A673 (cell line): Measurements from ENCODE around the gene GSTA2. TPM values are rescaled to one million over a fixed set of nuclear protein-coding genes. Genes with fewer than 3 reads are reported as not detected.

Experiments
- BruUV-seq: library from RNA; stranded (reverse); fragments of 400-500 nt; replicated peaks from 2 replicates; lab custom pipeline; 2021; lab: Mats Ljungman, UMichigan
- CTCF ChIA-PET: fragments of 300-600 bp; sonication (Branson Sonifier 250); formaldehyde crosslinking; loops from one replicate; lab custom pipeline; 2022; ENCODE audit warnings: antibody characterized with exemption; lab: Charles Lee
- POLR2A ChIA-PET: fragments of 300-600 bp; sonication (Branson Sonifier 250); formaldehyde crosslinking; loops from one replicate; lab custom pipeline; 2022; ENCODE audit warnings: antibody characterized with exemption; ENCODE audit not compliant: low non-redundant PET; lab: Charles Lee
- DNase-seq: peaks from one replicate; pipeline ENCODE4 v3.0.0-alpha.2; 2015; ENCODE audit warnings: low spot score
- H3K27ac ChIP-seq: fragments of 200-600 bp; sonication (generic); 2 replicates; pipeline ENCODE4 v1.5.1; 2016; ENCODE audit warnings: mixed run types, low read depth, mild to moderate bottlenecking, mixed read lengths, antibody characterized with exemption, low read length; ENCODE audit not compliant: poor library complexity, severe bottlenecking
- H3K27me3 ChIP-seq: fragments of 200-600 bp; sonication (generic); replicated peaks from 2 replicates; pipeline ENCODE4 v1.6.1; 2017; ENCODE audit warnings: mixed run types, low read depth, mild to moderate bottlenecking, mixed read lengths, antibody characterized with exemption, low read length; ENCODE audit not compliant: insufficient read depth, poor library complexity
- H3K36me3 ChIP-seq: fragments of 200-600 bp; sonication (generic); 2 replicates; pipeline ENCODE4 v1.6.1; 2016; ENCODE audit warnings: mixed run types, mild to moderate bottlenecking, mixed read lengths, antibody characterized with exemption, low read length; ENCODE audit not compliant: insufficient read depth, poor library complexity, severe bottlenecking
- H3K4me1 ChIP-seq: fragments of 200-600 bp; sonication (generic); 2 replicates; pipeline ENCODE4 v1.6.1; 2017; ENCODE audit warnings: mixed run types, mild to moderate bottlenecking, mixed read lengths, antibody characterized with exemption, low read length; ENCODE audit not compliant: insufficient read depth, poor library complexity, severe bottlenecking
- H3K4me3 ChIP-seq: fragments of 200-600 bp; sonication (generic); 2 replicates; pipeline ENCODE4 v1.5.1; 2016; ENCODE audit warnings: low read depth, mixed run types, mild to moderate bottlenecking, mixed read lengths, low read length; ENCODE audit not compliant: poor library complexity, severe bottlenecking
- H3K9me3 ChIP-seq: fragments of 200-600 bp; sonication (generic); 2 replicates; pipeline ENCODE4 v1.6.1; 2016; ENCODE audit warnings: mixed run types, low read depth, mild to moderate bottlenecking, mixed read lengths, antibody characterized with exemption, low read length; ENCODE audit not compliant: poor library complexity, severe bottlenecking
- EZH2 ChIP-seq: fragments of 200-600 bp; sonication (generic); IDR thresholded peaks from 2 replicates; pipeline ENCODE4 v1.6.1; 2017; ENCODE audit warnings: borderline replicate concordance, low read depth, mild to moderate bottlenecking, mixed read lengths, antibody characterized with exemption, low read length; ENCODE audit not compliant: poor library complexity, severe bottlenecking
- intact Hi-C: fragments of 100-400 bp; cut with micrococcal nuclease; formaldehyde crosslinking; loops from one replicate; pipeline ENCODE4 v1.10.0; 2022; ENCODE audit not compliant: unreplicated experiment
- total RNA-seq: library from RNA; stranded (reverse); gene quantifications from 2 replicates; pipeline ENCODE4 v1.2.3, GENCODE V29; 2021
- TF ChIP-seq, protein P1 (sequence below): fragments of 300-800, 200-600 bp; sonication (generic); conservative IDR thresholded peaks from 2 replicates; pipeline ENCODE4 v1.5.1; 2017; ENCODE audit warnings: low read depth, mild to moderate bottlenecking, antibody characterized with exemption, low read length, moderate library complexity, mixed read lengths

GSTA2 gene
- total RNA-seq, 1 experiment from 2014 or later: not detected

DNA sequence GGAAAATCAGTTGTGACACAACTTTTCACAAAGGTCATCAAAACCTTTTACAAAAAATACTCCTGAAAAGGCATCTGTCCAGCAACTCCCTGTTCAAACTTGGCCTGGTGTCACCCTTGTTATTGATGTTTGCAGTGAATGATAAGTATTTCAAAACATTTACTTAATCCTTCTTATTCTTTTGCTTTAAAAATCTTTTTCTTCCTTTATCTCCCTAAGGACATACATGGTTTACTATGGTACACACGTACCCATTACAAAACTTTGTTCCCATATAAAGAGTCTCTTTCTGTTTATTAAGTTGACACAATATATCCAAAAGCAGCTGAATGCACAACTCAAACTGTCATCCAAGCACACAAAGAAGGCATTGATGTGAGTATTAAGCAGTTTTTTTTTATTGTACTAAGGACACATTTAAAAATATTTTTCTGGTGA, 17.5 kb downstream of the GSTA2 start:
- Histone ChIP-seq H3K27me3 (no peaks in the 10 kb centered on the region), H3K4me3 (no peak overlapping the region), H3K27ac (no peak overlapping the region), H3K36me3 (no peaks in the 10 kb centered on the region), H3K4me1 (no peaks in the 10 kb centered on the region), H3K9me3 (no peaks in the 10 kb centered on the region)
- intact Hi-C loops: no loop called here
- no TSS peak for BruUV-seq
- ChIA-PET CTCF (no interaction called here), POLR2A (no interaction called here)
- DNase-seq: no peak
- TF ChIP-seq EZH2: no peak
- TF ChIP-seq, protein P1, sequence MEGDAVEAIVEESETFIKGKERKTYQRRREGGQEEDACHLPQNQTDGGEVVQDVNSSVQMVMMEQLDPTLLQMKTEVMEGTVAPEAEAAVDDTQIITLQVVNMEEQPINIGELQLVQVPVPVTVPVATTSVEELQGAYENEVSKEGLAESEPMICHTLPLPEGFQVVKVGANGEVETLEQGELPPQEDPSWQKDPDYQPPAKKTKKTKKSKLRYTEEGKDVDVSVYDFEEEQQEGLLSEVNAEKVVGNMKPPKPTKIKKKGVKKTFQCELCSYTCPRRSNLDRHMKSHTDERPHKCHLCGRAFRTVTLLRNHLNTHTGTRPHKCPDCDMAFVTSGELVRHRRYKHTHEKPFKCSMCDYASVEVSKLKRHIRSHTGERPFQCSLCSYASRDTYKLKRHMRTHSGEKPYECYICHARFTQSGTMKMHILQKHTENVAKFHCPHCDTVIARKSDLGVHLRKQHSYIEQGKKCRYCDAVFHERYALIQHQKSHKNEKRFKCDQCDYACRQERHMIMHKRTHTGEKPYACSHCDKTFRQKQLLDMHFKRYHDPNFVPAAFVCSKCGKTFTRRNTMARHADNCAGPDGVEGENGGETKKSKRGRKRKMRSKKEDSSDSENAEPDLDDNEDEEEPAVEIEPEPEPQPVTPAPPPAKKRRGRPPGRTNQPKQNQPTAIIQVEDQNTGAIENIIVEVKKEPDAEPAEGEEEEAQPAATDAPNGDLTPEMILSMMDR: no peak

DNA sequence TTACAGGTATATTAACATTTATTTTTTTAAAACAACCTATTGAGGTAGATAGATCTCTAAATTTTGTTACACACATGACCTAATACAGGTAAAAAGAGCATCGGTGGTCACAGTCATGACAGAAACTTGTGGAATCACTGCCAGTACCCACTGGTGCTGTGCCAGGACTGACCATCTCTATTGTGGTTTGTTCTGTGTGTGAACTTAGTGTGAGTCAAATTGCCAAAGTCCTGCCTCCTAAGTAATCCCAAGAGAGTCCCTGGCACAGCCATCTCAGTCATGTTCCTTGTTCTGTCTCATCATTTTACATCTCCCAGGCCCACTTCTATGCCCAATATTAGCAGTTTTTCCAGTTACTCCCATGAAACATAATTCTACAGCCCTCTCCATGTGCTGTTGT, 21.4 kb downstream of the GSTA2 start:
- no peaks in the 10 kb centered on the region for H3K4me1 ChIP-seq

GRCh38 chr6:52739627-52740026, 23.6 kb downstream of the GSTA2 start:
- POLR2A ChIA-PET: no interaction called here
- H3K9me3 ChIP-seq: no peaks in the 10 kb centered on the region
- no peak overlapping the region for H3K4me3 ChIP-seq
- no TSS peak for BruUV-seq
- intact Hi-C loops: no loop called here
- no peak for TF ChIP-seq EZH2
- TF ChIP-seq, protein P1: no peak
- no peak overlapping the region for H3K27ac ChIP-seq
- no peaks in the 10 kb centered on the region for H3K4me1 ChIP-seq
- H3K36me3 ChIP-seq: no peaks in the 10 kb centered on the region
- CTCF ChIA-PET: no interaction called here
- no peaks in the 10 kb centered on the region for H3K27me3 ChIP-seq
- DNase-seq: no peak

More for the DNA sequence above, 21.4 kb downstream of the GSTA2 start:
- no TSS peak for BruUV-seq
- Histone ChIP-seq H3K4me3 (no peak overlapping the region), H3K27me3 (no peaks in the 10 kb centered on the region), H3K36me3 (no peaks in the 10 kb centered on the region), H3K9me3 (no peaks in the 10 kb centered on the region), H3K27ac (no peak overlapping the region)
- intact Hi-C loops: no loop called here
- ChIA-PET POLR2A (no interaction called here), CTCF (no interaction called here)
- no peak for DNase-seq
- TF ChIP-seq EZH2: no peak
- TF ChIP-seq, protein P1: no peak
